Heart left ventricle (tissue), 13 donors: Measurements from ENCODE around the gene GATAD2A.

Experiments used
- CTCF ChIP-seq, 12 donors: fragments of 200-600 bp; sonication (generic) in 4 of 12; IDR thresholded peaks; one replicate each; pipeline versions ENCODE4 v1.5.0 to v1.8.0; 2018 to 2022; ENCODE audit warnings: antibody characterized with exemption in 12 of 12, mild to moderate bottlenecking in 5 of 12
- POLR2A ChIP-seq, 2 donors: fragments of 450-650 bp; IDR thresholded peaks; one replicate each; pipeline ENCODE4 v1.6.1; 2017; ENCODE audit warnings: antibody characterized with exemption in 2 of 2, mild to moderate bottlenecking in 2 of 2, moderate library complexity in 2 of 2
- donor health status: ischemic (EF 13 %, LVEDD 7.1; RV severe dilation, severe dysfunction).
- donor health status: DM: no; HTN: yes; CAD: no.
- donor health status: DM: no; HTN: no; CAD: no.
- donor health status: ischemic (EF 25% LVEDD 6.9; RV normal size, moderate dysfunction).
- donor health status: ischemic (EF 25% LVEDD 5.7; RV mildly dilated, moderate dysfunction).
- donor health status: ischemic (EF 35%, LVEDD 5.7; RV mildly dilated, moderate dysfunction).
- donor health status: nonischemic (EF 11% LVEDD 7.7; RV severe dilation, severe dysfunction).
- donor health status: DM: yes; HTN: yes; CAD: no.
- donor health status: PGD.
- donor health status: ischemic (EF 29% LVEDD 5.4; RV normal size, mild dysfunction).
- donor health status: nonischemic (EF 23%, LVEDD 6.1; RV moderate dilation, normal function).

DNA sequence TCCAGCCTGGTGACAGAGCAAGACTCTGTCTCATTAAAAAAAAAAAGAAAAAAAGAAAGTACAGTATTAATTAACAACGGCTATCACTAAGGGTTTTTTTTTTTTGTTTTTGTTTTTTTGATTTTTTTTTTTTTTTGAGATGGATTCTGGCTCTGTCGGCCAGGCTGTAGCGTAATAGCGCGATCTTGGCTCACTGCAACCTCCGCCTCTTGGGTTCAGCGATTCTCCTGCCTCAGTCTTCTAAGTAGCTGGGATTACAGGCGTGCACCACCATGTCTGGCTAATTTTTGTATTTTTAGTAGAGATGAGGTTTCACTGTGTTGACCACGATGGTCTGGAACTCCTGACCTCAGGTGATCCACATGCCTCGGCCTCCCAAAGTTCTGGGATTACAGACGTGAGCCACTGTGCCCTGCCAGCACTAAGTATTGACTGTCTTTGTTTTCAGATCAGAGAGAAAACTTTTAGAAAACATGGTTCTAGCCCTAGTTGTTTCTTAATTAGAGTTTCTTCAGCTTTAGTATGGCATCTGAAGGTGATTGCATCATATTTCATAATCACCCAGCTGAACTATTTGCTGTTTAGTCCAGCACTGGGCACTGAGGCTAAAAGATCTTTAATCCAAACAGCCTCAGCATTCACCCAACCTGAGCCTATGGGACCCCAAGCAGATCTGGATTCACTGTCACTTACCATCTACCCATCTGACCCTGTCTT lies 2.7 kb upstream of the GATAD2A start:
- TF ChIP-seq CTCF (IDR thresholded peaks at IDR 0.05) (no peak), POLR2A (IDR thresholded peaks at IDR 0.05) (no peak)
